Measurements from ENCODE around the gene S100A1. TPM values are rescaled to one million over a fixed set of nuclear protein-coding genes. Genes with fewer than 3 reads are reported as not detected.
A peak's percentile ranks its signal among the peaks of the same experiment; 100 is the strongest.
"Not testable (repeated sequence)": the region's sequence is repeated elsewhere in the genome, so short reads cannot be mapped to it uniquely, and the experiment has no call there.

The S100A1 gene
- total RNA-seq, 3 donors from 2014 or later (not counting 1 experiment from before 2014, with no cell fraction given) = not detected

DNA sequence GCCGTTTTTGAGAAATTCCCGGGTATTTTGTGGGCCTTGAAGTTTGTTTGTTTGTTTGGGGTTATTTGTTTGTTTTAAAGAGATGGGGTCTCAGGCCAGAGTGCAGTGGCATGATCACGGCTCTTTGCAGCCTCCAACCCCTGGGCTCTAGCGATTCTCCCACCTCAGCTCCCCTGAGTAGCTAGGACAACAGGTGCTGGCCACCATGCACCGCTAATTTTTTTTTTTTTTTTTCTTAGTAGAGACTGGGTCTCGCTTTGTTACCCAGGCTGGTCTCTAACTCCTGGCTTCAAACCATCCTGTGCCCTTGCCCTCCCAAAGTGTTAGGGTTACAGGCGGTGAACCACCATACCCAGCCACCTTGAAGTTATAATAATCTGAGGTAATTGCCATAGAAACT lies 7.6 kb downstream of the S100A1 start:
- Mint-ChIP-seq H3K36me3 (peaks cover 7% of the 10 kb centered on the region), H3K4me1 (peaks cover 24 to 38% of the 10 kb centered on the region in 2 donors)
- 81% methylated on average over 7 of the region's 7 CpGs for WGBS (ENCODE audit: insufficient coverage)

DNA sequence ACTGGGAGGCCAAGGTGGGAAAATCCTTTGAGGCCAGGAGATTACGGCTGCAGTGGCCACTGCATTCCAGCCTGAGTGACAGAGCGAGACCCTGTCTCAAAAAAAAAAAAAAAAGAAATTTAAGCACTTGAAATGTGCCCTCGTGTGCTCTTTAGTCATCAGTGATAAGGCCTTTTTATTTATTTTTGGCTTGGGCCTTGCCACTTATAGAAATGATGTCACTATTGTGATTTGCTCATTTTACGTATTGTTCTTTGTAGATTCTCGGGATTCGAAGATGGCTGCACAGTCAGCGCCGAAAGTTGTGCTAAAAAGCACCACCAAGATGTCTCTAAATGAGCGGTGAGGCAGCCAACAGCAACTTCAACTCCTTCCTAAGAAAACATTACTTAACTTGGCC lies 8.1 kb downstream of the S100A1 start:
- Mint-ChIP-seq H3K27me3 (ENCODE audit: low read depth in 2 of 2) (no peaks in the 10 kb centered on the region), H3K27ac (peak overlapping the region; percentile 44 to 53), H3K4me1 (peaks cover 28 to 38% of the 10 kb centered on the region in 2 donors), H3K4me3 (no peak overlapping the region), H3K36me3 (peaks cover 11% of the 10 kb centered on the region), H3K9me3 (no peaks in the 10 kb centered on the region)
- intact Hi-C loops (cut with micrococcal nuclease) = no loop called here
- DNase-seq (no peak), ATAC-seq (no peak)
- Histone ChIP-seq H3K4me1 (ENCODE audit: control insufficient read depth, insufficient read depth, low read length) (peaks cover 24% of the 10 kb centered on the region), H3K4me3 (ENCODE audit: low read length) (no peak overlapping the region), H3K9me3 (ENCODE audit: control insufficient read depth, insufficient read depth, low read length) (no peaks in the 10 kb centered on the region), H3K27ac (ENCODE audit: low read length) (no peak overlapping the region), H3K27me3 (ENCODE audit: control insufficient read depth, insufficient read depth, low read length) (no peaks in the 10 kb centered on the region), H3K36me3 (ENCODE audit: control insufficient read depth, insufficient read depth, low read length) (peaks cover 53% of the 10 kb centered on the region)
- no peak for TF ChIP-seq CTCF (IDR thresholded peaks at IDR 0.05)
- 96% methylated on average over 9 of the region's 9 CpGs for WGBS (ENCODE audit: insufficient coverage)

More for the DNA sequence above, 7.6 kb downstream of the S100A1 start:
- no peaks in the 10 kb centered on the region for H3K27me3 Mint-ChIP-seq (ENCODE audit: low read depth in 2 of 2)
- ATAC-seq = no peak
- H3K9me3 Mint-ChIP-seq = no peaks in the 10 kb centered on the region
- Histone ChIP-seq H3K4me1 (ENCODE audit: control insufficient read depth, insufficient read depth, low read length) (peaks cover 24% of the 10 kb centered on the region), H3K9me3 (ENCODE audit: control insufficient read depth, insufficient read depth, low read length) (no peaks in the 10 kb centered on the region), H3K27me3 (ENCODE audit: control insufficient read depth, insufficient read depth, low read length) (no peaks in the 10 kb centered on the region), H3K27ac (ENCODE audit: low read length) (no peak overlapping the region), H3K36me3 (ENCODE audit: control insufficient read depth, insufficient read depth, low read length) (peaks cover 49% of the 10 kb centered on the region), H3K4me3 (ENCODE audit: low read length) (no peak overlapping the region)
- no peak for TF ChIP-seq CTCF (IDR thresholded peaks at IDR 0.05)
- peak overlapping the region in 1 of 2 donors; percentile 53 for H3K27ac Mint-ChIP-seq
- H3K4me3 Mint-ChIP-seq = peak overlapping the region; percentile 73
- DNase-seq = no peak
- intact Hi-C loops (cut with micrococcal nuclease) = loop anchor here (2.0 kb wide), 2 partner anchors 35 to 99 kb away; partner anchors contain the start of gene ILF2

- no peak overlapping the region for H3K27ac Mint-ChIP-seq
- H3K4me3 Mint-ChIP-seq = no peak overlapping the region
- TF ChIP-seq CTCF (IDR thresholded peaks at IDR 0.05) = no peak
- peaks cover 25% of the 10 kb centered on the region for H3K36me3 Mint-ChIP-seq
- 94% methylated on average over 6 of the region's 6 CpGs for WGBS (ENCODE audit: insufficient coverage)
- no peaks in the 10 kb centered on the region for H3K27me3 Mint-ChIP-seq (ENCODE audit: low read depth in 2 of 2)
- no peak for DNase-seq
- no peaks in the 10 kb centered on the region for H3K9me3 ChIP-seq (ENCODE audit: control insufficient read depth, insufficient read depth, low read length)
- intact Hi-C loops (cut with micrococcal nuclease) = no loop called here
- no peak overlapping the region for H3K27ac ChIP-seq (ENCODE audit: low read length)
- H3K4me1 Mint-ChIP-seq = peaks cover 29 to 41% of the 10 kb centered on the region in 2 donors
- no peak for ATAC-seq
- no peak overlapping the region for H3K4me3 ChIP-seq (ENCODE audit: low read length)
- H3K36me3 ChIP-seq (ENCODE audit: control insufficient read depth, insufficient read depth, low read length) = peaks cover 73% of the 10 kb centered on the region
- H3K27me3 ChIP-seq (ENCODE audit: control insufficient read depth, insufficient read depth, low read length) = no peaks in the 10 kb centered on the region
- no peaks in the 10 kb centered on the region for H3K9me3 Mint-ChIP-seq
- peaks cover 21% of the 10 kb centered on the region for H3K4me1 ChIP-seq (ENCODE audit: control insufficient read depth, insufficient read depth, low read length)
Measured at GRCh38 chr1:153638261-153638660, 10.0 kb downstream of the S100A1 start.

DNA sequence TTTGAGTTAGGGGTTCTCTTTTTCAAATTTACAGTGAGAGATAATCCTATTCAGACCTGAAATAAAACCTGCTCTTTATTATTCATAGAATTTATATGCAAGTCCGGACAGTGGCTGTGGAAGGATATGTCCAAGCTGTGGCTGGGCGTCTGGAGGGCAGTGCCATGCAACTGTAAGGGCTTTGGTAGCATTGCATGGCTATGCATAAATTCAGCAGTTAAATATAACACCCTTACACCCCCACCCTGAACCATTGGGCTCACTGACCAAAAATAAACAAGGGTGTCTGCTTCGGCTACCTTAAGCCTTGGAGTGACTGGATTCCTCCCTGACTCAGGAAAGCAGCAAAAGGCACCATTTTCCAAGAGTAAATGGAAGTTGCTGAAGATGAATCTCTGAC lies 11.0 kb downstream of the S100A1 start:
- no peaks in the 10 kb centered on the region for H3K9me3 Mint-ChIP-seq
- Histone ChIP-seq H3K4me3 (ENCODE audit: low read length) (no peak overlapping the region), H3K4me1 (ENCODE audit: control insufficient read depth, insufficient read depth, low read length) (peaks cover 17% of the 10 kb centered on the region), H3K36me3 (ENCODE audit: control insufficient read depth, insufficient read depth, low read length) (peaks cover 82% of the 10 kb centered on the region), H3K9me3 (ENCODE audit: control insufficient read depth, insufficient read depth, low read length) (no peaks in the 10 kb centered on the region), H3K27me3 (ENCODE audit: control insufficient read depth, insufficient read depth, low read length) (no peaks in the 10 kb centered on the region), H3K27ac (ENCODE audit: low read length) (no peak overlapping the region)
- intact Hi-C loops (cut with micrococcal nuclease) = no loop called here
- H3K27me3 Mint-ChIP-seq (ENCODE audit: low read depth in 2 of 2) = no peaks in the 10 kb centered on the region
- H3K36me3 Mint-ChIP-seq = peaks cover 35% of the 10 kb centered on the region
- no peak for DNase-seq
- ATAC-seq = no peak
- no peak overlapping the region for H3K4me3 Mint-ChIP-seq
- WGBS (ENCODE audit: insufficient coverage) = 98% methylated on average over 3 of the region's 3 CpGs
- peaks cover 34 to 41% of the 10 kb centered on the region in 2 donors for H3K4me1 Mint-ChIP-seq
- TF ChIP-seq CTCF (IDR thresholded peaks at IDR 0.05) = no peak
- no peak overlapping the region for H3K27ac Mint-ChIP-seq

GRCh38 chr1:153640213-153640612 lies 12.0 kb downstream of the S100A1 start:
- H3K4me3 ChIP-seq (ENCODE audit: low read length); ATAC-seq; H3K27me3 ChIP-seq (ENCODE audit: control insufficient read depth, insufficient read depth, low read length); H3K9me3 ChIP-seq (ENCODE audit: control insufficient read depth, insufficient read depth, low read length); DNase-seq; intact Hi-C loops (cut with micrococcal nuclease); H3K27ac ChIP-seq (ENCODE audit: low read length); H3K9me3 Mint-ChIP-seq; H3K27me3 Mint-ChIP-seq (ENCODE audit: low read depth in 2 of 2); H3K27ac Mint-ChIP-seq; H3K4me3 Mint-ChIP-seq: not testable (repeated sequence)
- Histone ChIP-seq H3K36me3 (ENCODE audit: control insufficient read depth, insufficient read depth, low read length) (peaks cover 91% of the 10 kb centered on the region), H3K4me1 (ENCODE audit: control insufficient read depth, insufficient read depth, low read length) (peaks cover 11% of the 10 kb centered on the region)
- Mint-ChIP-seq H3K4me1 (peaks cover 32 to 44% of the 10 kb centered on the region in 2 donors), H3K36me3 (peaks cover 36% of the 10 kb centered on the region)
- 98% methylated on average over 5 of the region's 5 CpGs for WGBS (ENCODE audit: insufficient coverage)

Measured in natural killer cell (primary cell).